ENCODE results near the gene BMP7. TPM values are rescaled to one million over a fixed set of nuclear protein-coding genes. Genes with fewer than 3 reads are reported as not detected.
"Not testable (repeated sequence)": the region's sequence is repeated elsewhere in the genome, so short reads cannot be mapped to it uniquely, and the experiment has no call there.

Gene BMP7
- total RNA-seq, 1 donor from 2014 or later: not detected

GRCh38 chr20:57243480-57244220 is 22.8 kb downstream of the BMP7 start:
- no peak overlapping the region for H3K27ac Mint-ChIP-seq
- TF ChIP-seq CTCF (IDR thresholded peaks at IDR 0.05): no peak
- no peaks in the 10 kb centered on the region for H3K36me3 Mint-ChIP-seq (ENCODE audit: low read depth)
- H3K4me1 Mint-ChIP-seq: no peaks in the 10 kb centered on the region
- CTCF ChIA-PET: no interaction called here
- ATAC-seq (ENCODE audit: low read depth) (no peak), DNase-seq (no peak)
- intact Hi-C loops (cut with micrococcal nuclease): no loop called here
- peaks cover 13% of the 10 kb centered on the region for H3K9me3 Mint-ChIP-seq
- no peak overlapping the region for H3K4me3 Mint-ChIP-seq
- peaks cover 12% of the 10 kb centered on the region for H3K27me3 Mint-ChIP-seq
- POLR2A ChIA-PET: no interaction called here

GRCh38 chr20:57242414-57242813 is 24.0 kb downstream of the BMP7 start:
- ATAC-seq (ENCODE audit: low read depth): no peak
- TF ChIP-seq CTCF (IDR thresholded peaks at IDR 0.05): no peak
- no peaks in the 10 kb centered on the region for H3K36me3 Mint-ChIP-seq (ENCODE audit: low read depth)
- no peak overlapping the region for H3K27ac Mint-ChIP-seq
- DNase-seq: no peak
- H3K27me3 Mint-ChIP-seq: peaks cover 7% of the 10 kb centered on the region
- ChIA-PET POLR2A (no interaction called here), CTCF (no interaction called here)
- H3K4me3 Mint-ChIP-seq: no peak overlapping the region
- H3K9me3 Mint-ChIP-seq: peaks cover 7% of the 10 kb centered on the region
- H3K4me1 Mint-ChIP-seq: no peaks in the 10 kb centered on the region
- intact Hi-C loops (cut with micrococcal nuclease): no loop called here

- TF ChIP-seq CTCF (IDR thresholded peaks at IDR 0.05): no peak
- H3K4me3 Mint-ChIP-seq: no peak overlapping the region
- peaks cover 7% of the 10 kb centered on the region for H3K9me3 Mint-ChIP-seq
- no peak for DNase-seq
- H3K4me1 Mint-ChIP-seq: no peaks in the 10 kb centered on the region
- H3K27ac Mint-ChIP-seq: no peak overlapping the region
- ChIA-PET POLR2A (no interaction called here), CTCF (no interaction called here)
- H3K36me3 Mint-ChIP-seq (ENCODE audit: low read depth): no peaks in the 10 kb centered on the region
- intact Hi-C loops (cut with micrococcal nuclease): no loop called here
- no peak for ATAC-seq (ENCODE audit: low read depth)
- H3K27me3 Mint-ChIP-seq: peaks cover 2% of the 10 kb centered on the region
These were observed 25.0 kb downstream of the BMP7 start for GRCh38 chr20:57241363-57241991.

GRCh38 chr20:57240581-57241362 is 25.7 kb downstream of the BMP7 start:
- Mint-ChIP-seq H3K9me3 (peaks cover 7% of the 10 kb centered on the region), H3K27ac (no peak overlapping the region), H3K36me3 (ENCODE audit: low read depth) (no peaks in the 10 kb centered on the region), H3K27me3 (peaks cover 8% of the 10 kb centered on the region), H3K4me1 (no peaks in the 10 kb centered on the region), H3K4me3 (no peak overlapping the region)
- ATAC-seq (ENCODE audit: low read depth) (no peak), DNase-seq (no peak)
- intact Hi-C loops (cut with micrococcal nuclease): no loop called here
- ChIA-PET POLR2A (no interaction called here), CTCF (no interaction called here)
- TF ChIP-seq CTCF (IDR thresholded peaks at IDR 0.05): no peak

GRCh38 chr20:57239725-57240124 is 26.7 kb downstream of the BMP7 start:
- peaks cover 12% of the 10 kb centered on the region for H3K27me3 Mint-ChIP-seq
- CTCF ChIA-PET; H3K9me3 Mint-ChIP-seq; H3K4me3 Mint-ChIP-seq; H3K4me1 Mint-ChIP-seq; DNase-seq; ATAC-seq (ENCODE audit: low read depth); H3K36me3 Mint-ChIP-seq (ENCODE audit: low read depth); intact Hi-C loops (cut with micrococcal nuclease); POLR2A ChIA-PET; H3K27ac Mint-ChIP-seq: not testable (repeated sequence)

GRCh38 chr20:57239324-57239723 is 27.1 kb downstream of the BMP7 start:
- peaks cover 15% of the 10 kb centered on the region for H3K27me3 Mint-ChIP-seq
- H3K27ac Mint-ChIP-seq; H3K4me3 Mint-ChIP-seq; CTCF ChIA-PET; H3K4me1 Mint-ChIP-seq; H3K36me3 Mint-ChIP-seq (ENCODE audit: low read depth); H3K9me3 Mint-ChIP-seq; POLR2A ChIA-PET; intact Hi-C loops (cut with micrococcal nuclease); ATAC-seq (ENCODE audit: low read depth); DNase-seq: not testable (repeated sequence)
